ENCODE data around the gene CXCL1.

CXCL1 gene

GRCh38 chr4:73885574-73886267, 16.5 kb downstream of the CXCL1 start:
- H3K36me3 ChIP-seq (ENCODE audit: control insufficient read depth, insufficient read depth, low read length): no peaks in the 10 kb centered on the region
- no peaks in the 10 kb centered on the region for H3K27me3 ChIP-seq (replicated peaks; ENCODE audit: control insufficient read depth, insufficient read depth, low read length)
- H3K4me3 ChIP-seq (replicated peaks; ENCODE audit: low read depth, low read length): no peak overlapping the region
- no peak for DNase-seq (ENCODE audit: extremely low read depth, insufficient read length)
- no peak for TF ChIP-seq CTCF (IDR thresholded peaks at IDR 0.05; ENCODE audit: insufficient read depth, low read length, poor library complexity, severe bottlenecking)

- Histone ChIP-seq H3K36me3 (ENCODE audit: control insufficient read depth, insufficient read depth, low read length) (no peaks in the 10 kb centered on the region), H3K4me3 (replicated peaks; ENCODE audit: low read depth, low read length) (no peak overlapping the region), H3K27me3 (replicated peaks; ENCODE audit: control insufficient read depth, insufficient read depth, low read length) (no peaks in the 10 kb centered on the region)
- no peak for DNase-seq (ENCODE audit: extremely low read depth, insufficient read length)
- TF ChIP-seq CTCF (IDR thresholded peaks at IDR 0.05; ENCODE audit: insufficient read depth, low read length, poor library complexity, severe bottlenecking): no peak
Measured at GRCh38 chr4:73891326-73891725, 22.1 kb downstream of the CXCL1 start.

GRCh38 chr4:73891739-73892405, 22.7 kb downstream of the CXCL1 start:
- Histone ChIP-seq H3K4me3 (replicated peaks; ENCODE audit: low read depth, low read length) (no peak overlapping the region), H3K36me3 (ENCODE audit: control insufficient read depth, insufficient read depth, low read length) (no peaks in the 10 kb centered on the region), H3K27me3 (replicated peaks; ENCODE audit: control insufficient read depth, insufficient read depth, low read length) (no peaks in the 10 kb centered on the region)
- no peak for DNase-seq (ENCODE audit: extremely low read depth, insufficient read length)
- TF ChIP-seq CTCF (IDR thresholded peaks at IDR 0.05; ENCODE audit: insufficient read depth, low read length, poor library complexity, severe bottlenecking): no peak

- H3K27me3 ChIP-seq (replicated peaks; ENCODE audit: control insufficient read depth, insufficient read depth, low read length): no peaks in the 10 kb centered on the region
- no peak overlapping the region for H3K4me3 ChIP-seq (replicated peaks; ENCODE audit: low read depth, low read length)
- no peak for TF ChIP-seq CTCF (IDR thresholded peaks at IDR 0.05; ENCODE audit: insufficient read depth, low read length, poor library complexity, severe bottlenecking)
- no peaks in the 10 kb centered on the region for H3K36me3 ChIP-seq (ENCODE audit: control insufficient read depth, insufficient read depth, low read length)
- DNase-seq (ENCODE audit: extremely low read depth, insufficient read length): no peak
Measured at GRCh38 chr4:73892966-73893365, 23.8 kb downstream of the CXCL1 start.

GRCh38 chr4:73894001-73894400, 24.8 kb downstream of the CXCL1 start:
- DNase-seq (ENCODE audit: extremely low read depth, insufficient read length): no peak
- Histone ChIP-seq H3K36me3 (ENCODE audit: control insufficient read depth, insufficient read depth, low read length) (no peaks in the 10 kb centered on the region), H3K27me3 (replicated peaks; ENCODE audit: control insufficient read depth, insufficient read depth, low read length) (no peaks in the 10 kb centered on the region), H3K4me3 (replicated peaks; ENCODE audit: low read depth, low read length) (no peak overlapping the region)
- TF ChIP-seq CTCF (IDR thresholded peaks at IDR 0.05; ENCODE audit: insufficient read depth, low read length, poor library complexity, severe bottlenecking): no peak
